NCI-H2171 (cell line): Measurements from ENCODE around the gene GLA.

ENCODE experiments used
- DNase-seq: peaks from one replicate; lab custom pipeline; 2025; lab: John Stamatoyannopoulos, UW

GLA gene

GRCh38 chrX:101348452-101349192, 59.1 kb downstream of the GLA start, which contains the start of gene TIMM8A:
TIMM8A (minus strand) TSS chrX:101348742; CDS start chrX:101348664, 78 bp downstream.
- DNase-seq, result peak; percentile 50

DNA sequence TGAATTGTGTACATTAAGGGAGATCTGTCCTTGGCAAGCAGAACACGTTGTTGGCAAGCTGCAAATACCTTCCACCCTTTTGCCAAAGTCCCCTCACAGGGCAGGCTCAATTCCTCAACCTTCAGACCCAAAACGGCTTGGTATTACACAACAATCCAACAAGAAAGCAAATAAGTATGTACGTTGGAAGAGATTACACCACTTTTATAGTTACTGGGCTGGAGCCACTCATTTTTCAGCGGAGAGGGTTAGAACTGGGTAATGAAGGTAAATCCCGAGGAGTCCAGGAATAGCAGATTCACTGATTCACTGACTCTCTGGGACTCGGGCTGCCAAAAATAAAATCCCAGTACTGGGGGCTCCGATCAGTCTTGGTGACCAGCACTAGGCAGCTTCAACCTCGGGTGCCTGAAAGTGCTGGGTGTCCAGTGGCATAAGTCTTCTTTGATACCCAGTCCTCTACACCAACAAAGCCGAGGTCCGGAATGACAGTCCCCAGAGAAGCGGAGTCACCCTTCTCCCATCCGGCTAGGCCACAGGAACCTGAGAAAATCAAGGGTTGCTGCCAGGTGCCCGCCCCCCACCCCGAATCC, 59.8 kb downstream of the GLA start:
- DNase-seq, result no peak
